ENCODE measurements around the gene ABCC5. TPM values are rescaled to one million over a fixed set of nuclear protein-coding genes. Genes with fewer than 3 reads are reported as not detected.

ABCC5 gene
- total and polyA plus RNA-seq, 2 donors from 2014 or later = 31.9 to 39.3 TPM

GRCh38 chr3:183892610-183893214, 125.0 kb downstream of the ABCC5 start:
- Histone ChIP-seq H3K4me1 (ENCODE audit: control insufficient read depth in 2 of 3, insufficient read depth in 2 of 3, low read depth in 1 of 3, low read length in 3 of 3) (no peaks in the 10 kb centered on the region), H3K27me3 (ENCODE audit: control insufficient read depth, insufficient read depth, low read length) (no peaks in the 10 kb centered on the region), H3K9me3 (ENCODE audit: control insufficient read depth in 2 of 3, insufficient read depth in 1 of 3, low read length in 3 of 3) (no peaks in the 10 kb centered on the region), H3K4me3 (ENCODE audit: low read length in 3 of 3) (no peak overlapping the region), H3K9ac (ENCODE audit: low read length in 3 of 3) (no peak overlapping the region), H3K36me3 (ENCODE audit: control insufficient read depth in 2 of 3, insufficient read depth in 3 of 3, low read length in 3 of 3) (no peaks in the 10 kb centered on the region), H3K27ac (ENCODE audit: low read depth in 2 of 2, low read length in 2 of 2) (no peak overlapping the region)
- DNase-seq (no peak), FAIRE-seq (no peak)
- intact Hi-C loops (cut with DNase I) = loop anchor here (10.0 kb wide), 1 partner anchor 122 kb away; the partner anchor contains the start of gene ABCC5
- TF ChIP-seq CTCF (IDR thresholded peaks at IDR 0.05; ENCODE audit: borderline replicate concordance, extremely low read depth, insufficient read depth) = no peak

GRCh38 chr3:183885766-183886165, 131.9 kb downstream of the ABCC5 start:
- FAIRE-seq (no peak), DNase-seq (no peak)
- H3K9me3 ChIP-seq (ENCODE audit: control insufficient read depth in 2 of 3, insufficient read depth in 1 of 3, low read length in 3 of 3) = no peaks in the 10 kb centered on the region
- no peaks in the 10 kb centered on the region for H3K27me3 ChIP-seq (ENCODE audit: control insufficient read depth, insufficient read depth, low read length)
- peaks cover 0 to 12% (median 5%) of the 10 kb centered on the region in 3 donors for H3K4me1 ChIP-seq (ENCODE audit: control insufficient read depth in 2 of 3, insufficient read depth in 2 of 3, low read depth in 1 of 3, low read length in 3 of 3)
- no peak overlapping the region for H3K9ac ChIP-seq (ENCODE audit: low read length in 3 of 3)
- intact Hi-C loops (cut with DNase I) = no loop called here
- H3K27ac ChIP-seq (ENCODE audit: low read depth in 2 of 2, low read length in 2 of 2) = no peak overlapping the region
- no peaks in the 10 kb centered on the region for H3K36me3 ChIP-seq (ENCODE audit: control insufficient read depth in 2 of 3, insufficient read depth in 3 of 3, low read length in 3 of 3)
- no peak overlapping the region for H3K4me3 ChIP-seq (ENCODE audit: low read length in 3 of 3)
- no peak for TF ChIP-seq CTCF (IDR thresholded peaks at IDR 0.05; ENCODE audit: borderline replicate concordance, extremely low read depth, insufficient read depth)

- Histone ChIP-seq H3K4me1 (ENCODE audit: control insufficient read depth in 2 of 3, insufficient read depth in 2 of 3, low read depth in 1 of 3, low read length in 3 of 3) (peaks cover 0 to 12% (median 5%) of the 10 kb centered on the region in 3 donors), H3K9me3 (ENCODE audit: control insufficient read depth in 2 of 3, insufficient read depth in 1 of 3, low read length in 3 of 3) (no peaks in the 10 kb centered on the region), H3K27ac (ENCODE audit: low read depth in 2 of 2, low read length in 2 of 2) (peak within 1 kb of the TSS; percentile 71), H3K36me3 (ENCODE audit: control insufficient read depth in 2 of 3, insufficient read depth in 3 of 3, low read length in 3 of 3) (no peaks in the 10 kb centered on the region), H3K4me3 (ENCODE audit: low read length in 3 of 3) (peak within 1 kb of the TSS; percentile 86 to 92 (median 91)), H3K9ac (ENCODE audit: low read length in 3 of 3) (peak within 1 kb of the TSS; percentile 71 to 94 (median 87)), H3K27me3 (ENCODE audit: control insufficient read depth, insufficient read depth, low read length) (no peaks in the 10 kb centered on the region)
- peak; percentile 97 for TF ChIP-seq CTCF (IDR thresholded peaks at IDR 0.05; ENCODE audit: borderline replicate concordance, extremely low read depth, insufficient read depth)
- intact Hi-C loops (cut with DNase I) = no loop called here
- peak; percentile 95 to 98 (median 96) for DNase-seq
- no peak for FAIRE-seq
These were observed 133.0 kb downstream of the ABCC5 start, which contains the start of gene PARL for GRCh38 chr3:183884427-183885296. TSS of gene PARL (minus strand) at chr3:183884880. CDS start at chr3:183884846, 34 bp downstream.

Measured in kidney (tissue), 14 donors.